Right lobe of liver (tissue), 4 donors: ENCODE data around the gene NCAPH2.

ENCODE experiments used
- CTCF ChIP-seq, 4 donors: fragments of 200-600 bp in 3 of 4; fragments of 450-650 bp in 1 of 4; IDR thresholded peaks; one replicate each; pipeline versions ENCODE4 v1.5.1 to v1.8.0; 2016 to 2022; ENCODE audit warnings: antibody characterized with exemption in 4 of 4, mild to moderate bottlenecking in 2 of 4
- POLR2A ChIP-seq: fragments of 450-650 bp; IDR thresholded peaks from one replicate; pipeline ENCODE4 v1.6.1; 2017; ENCODE audit warnings: antibody characterized with exemption, mild to moderate bottlenecking
- donor health status: DM: no; HTN: no; CAD: no.
- donor health status: DM: no; HTN: no; CAD: no.
- donor health status: DM: no; HTN: yes; CAD: no.

- TF ChIP-seq CTCF (IDR thresholded peaks at IDR 0.05) (no peak), POLR2A (no peak)
Measured at GRCh38 chr22:50527921-50528681, 20.1 kb downstream of the NCAPH2 start.
